ENCODE results near the gene EPB41L3.
"Not testable (repeated sequence)": the region's sequence is repeated elsewhere in the genome, so short reads cannot be mapped to it uniquely, and the experiment has no call there.

EPB41L3 gene

DNA sequence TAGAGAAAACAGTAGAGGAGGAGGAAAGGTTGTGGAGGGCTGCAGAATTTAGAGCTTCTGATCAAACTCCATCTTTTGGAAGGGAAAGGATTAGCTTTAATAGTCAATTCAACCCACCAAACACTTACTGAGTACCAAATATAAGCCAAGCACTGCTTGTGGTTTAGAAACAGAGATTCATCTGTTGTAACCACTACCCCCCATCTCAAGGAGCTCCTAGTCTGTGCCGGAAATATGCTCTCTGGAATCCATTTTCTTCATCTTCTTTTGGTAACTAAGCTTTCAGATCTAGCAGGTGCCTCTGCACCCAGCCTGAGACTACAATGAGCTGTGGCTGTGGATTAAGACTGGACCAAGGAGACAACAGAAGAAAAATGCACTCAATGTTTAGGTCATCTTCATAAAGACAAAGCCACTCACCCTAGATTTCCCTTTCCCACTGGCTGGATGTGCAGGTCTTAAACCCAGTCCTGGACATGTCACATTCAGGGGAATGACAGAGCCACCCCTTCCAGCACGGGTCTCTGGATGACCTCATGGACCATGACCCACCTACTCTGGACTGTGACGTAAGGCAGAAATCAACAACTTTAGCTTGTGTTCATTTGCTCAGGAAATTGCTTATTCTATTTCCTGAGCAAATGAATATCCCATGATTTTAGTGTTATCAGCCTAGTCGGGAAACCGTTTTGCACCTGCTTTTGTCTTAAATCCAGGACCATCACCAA lies 52.9 kb downstream of the EPB41L3 start:
- DNase-seq, result no peak

DNA sequence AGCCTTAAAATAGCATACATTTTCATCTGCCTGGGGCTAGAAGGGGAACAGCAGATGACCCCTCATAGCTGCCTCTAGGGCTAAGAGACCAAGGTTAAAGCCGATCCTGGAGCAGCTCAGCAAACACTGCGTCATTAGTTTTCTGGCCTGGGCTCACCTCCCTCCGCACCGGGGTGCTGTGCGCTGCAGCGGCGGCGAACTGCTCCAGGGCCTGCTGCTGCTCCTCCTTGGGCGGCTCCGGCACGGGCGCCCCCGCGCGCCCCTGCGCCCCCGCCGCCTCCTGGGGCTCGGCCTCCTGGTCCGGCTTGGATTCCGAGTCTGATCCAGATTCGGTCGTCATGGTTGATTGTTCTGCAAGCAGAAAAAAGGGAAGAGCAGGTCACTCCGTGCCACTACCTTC lies 55.0 kb downstream of the EPB41L3 start:
- DNase-seq, result peak; percentile 60

DNA sequence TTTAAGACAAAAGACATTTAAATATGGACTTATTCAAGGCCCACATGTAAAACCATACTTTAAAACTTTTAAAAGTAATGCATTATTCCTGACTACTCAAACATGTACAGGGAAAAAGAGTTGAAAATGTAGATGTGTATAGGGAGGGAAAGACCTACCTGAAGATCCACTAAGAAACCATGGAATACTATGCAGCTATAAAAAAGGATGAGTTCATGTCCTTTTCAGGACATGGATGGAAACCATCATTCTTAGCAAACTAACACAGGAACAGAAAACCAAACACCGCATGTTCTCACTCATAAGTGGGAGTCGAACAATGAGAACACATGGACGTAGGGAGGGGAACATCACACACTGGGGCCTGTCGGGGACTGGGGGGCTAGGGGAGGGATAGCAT lies 55.8 kb downstream of the EPB41L3 start:
- not testable (repeated sequence) for DNase-seq

DNA sequence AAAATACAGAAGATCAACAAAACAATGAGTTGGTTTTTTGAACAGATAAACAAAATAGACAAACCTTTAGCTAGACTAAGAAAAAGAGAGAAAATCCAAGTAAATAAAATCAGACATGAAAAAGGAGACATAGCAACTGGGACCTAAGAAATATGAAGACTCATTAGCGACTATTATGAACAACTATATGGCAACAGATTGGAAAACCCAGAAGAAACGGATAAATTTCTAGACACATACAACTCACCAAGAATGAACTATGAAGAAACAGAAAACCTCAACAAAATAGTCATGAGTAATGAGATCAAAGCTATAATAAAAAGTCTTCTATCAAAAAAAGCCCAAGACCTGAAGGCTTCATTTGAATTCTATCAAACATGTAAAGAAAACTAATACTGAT lies 59.3 kb downstream of the EPB41L3 start:
- DNase-seq, result no peak

DNA sequence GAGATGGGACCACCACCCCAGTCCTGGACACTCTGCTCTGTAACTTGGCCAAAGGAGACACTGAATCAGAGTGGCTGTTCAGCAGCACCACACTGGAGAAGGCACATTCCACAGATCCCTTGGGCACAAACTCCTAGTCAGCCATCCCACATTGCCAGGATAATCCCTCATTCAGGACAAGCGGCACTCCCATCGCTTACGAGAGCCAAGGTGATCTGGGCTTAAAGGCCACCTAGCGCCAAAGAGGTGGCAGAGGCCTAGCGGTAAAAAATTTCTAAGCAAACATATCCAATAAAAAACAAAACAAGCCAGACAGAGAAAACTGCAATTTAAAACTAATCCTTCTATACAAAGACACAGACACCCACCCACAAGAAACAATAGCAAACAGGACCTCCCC lies 62.2 kb downstream of the EPB41L3 start:
- DNase-seq, result no peak

DNA sequence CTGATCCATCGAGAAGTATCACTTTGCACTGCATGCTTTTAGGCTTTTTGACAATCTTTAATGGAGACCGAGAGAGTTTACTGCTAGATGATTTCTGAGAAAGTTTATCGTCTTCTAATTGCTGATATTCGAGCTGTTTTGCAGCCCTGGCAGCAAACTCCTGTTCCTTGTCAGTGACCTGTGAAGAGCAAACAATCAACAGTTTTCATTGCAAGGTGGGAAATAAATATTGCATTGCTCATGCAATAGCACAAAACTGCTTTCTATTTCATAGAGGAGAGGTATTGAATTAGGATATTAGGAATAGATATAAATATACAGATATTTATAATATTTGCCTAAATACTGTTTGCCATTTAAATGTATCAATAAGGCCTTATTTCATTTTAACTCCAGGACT lies 65.5 kb downstream of the EPB41L3 start:
- no peak for DNase-seq

DNA sequence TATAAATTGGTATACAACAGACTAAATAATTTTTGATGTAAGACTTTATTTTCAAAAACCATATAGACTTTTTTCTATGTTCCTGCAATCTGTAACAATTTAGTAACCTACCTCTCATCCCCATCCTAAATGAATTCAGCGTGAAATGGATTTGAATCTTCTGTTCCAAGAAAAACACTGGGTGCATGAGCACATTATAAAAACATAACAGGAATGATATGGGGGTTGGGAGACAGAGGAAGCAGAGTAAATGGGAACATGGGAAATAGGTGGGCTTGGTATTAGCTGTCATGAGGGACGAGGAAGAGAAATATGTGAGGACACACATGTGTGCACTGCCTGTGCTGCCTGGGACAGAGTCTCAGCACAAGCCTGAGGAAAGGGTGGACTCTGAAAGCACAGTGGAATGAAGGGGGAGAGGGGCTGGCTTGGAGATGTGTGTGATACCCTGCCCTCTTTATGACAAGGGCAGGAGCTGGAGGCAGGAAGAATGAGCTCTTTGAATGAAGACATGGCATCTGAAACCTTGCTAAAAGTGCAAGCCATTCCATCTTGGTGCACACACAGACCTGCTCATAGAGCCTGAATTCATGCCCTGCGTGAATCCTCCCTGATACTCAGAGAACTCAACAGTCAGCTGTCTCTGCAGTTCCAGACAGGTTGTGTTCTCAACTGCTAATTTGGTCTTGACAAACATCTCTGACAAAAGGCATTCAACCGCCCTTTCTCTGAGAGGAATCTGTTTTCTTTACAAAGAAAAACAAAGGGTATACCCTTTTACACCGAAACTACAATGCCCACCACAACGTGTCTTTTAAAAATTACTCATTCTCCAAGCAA lies 66.6 kb downstream of the EPB41L3 start:
- no peak for DNase-seq

DNA sequence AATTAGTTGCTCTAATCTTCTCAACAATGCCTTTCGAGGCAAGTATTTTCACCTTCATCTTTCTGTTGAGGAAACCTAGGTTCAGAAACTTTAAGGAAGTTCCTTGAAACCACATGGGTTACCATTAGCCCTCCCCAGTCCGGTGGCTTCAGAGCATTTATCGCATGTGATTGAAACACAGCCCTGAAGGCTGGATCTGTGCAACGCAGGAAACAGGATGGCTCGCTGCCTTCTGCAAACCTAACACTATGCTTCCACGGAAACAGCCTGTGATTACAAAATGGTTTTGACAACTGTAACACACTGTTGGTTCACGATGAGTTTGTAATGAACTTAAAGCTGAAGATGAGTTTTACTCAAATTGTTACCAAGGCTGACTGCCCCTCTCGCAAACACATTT lies 68.5 kb downstream of the EPB41L3 start:
- no peak for DNase-seq

DNA sequence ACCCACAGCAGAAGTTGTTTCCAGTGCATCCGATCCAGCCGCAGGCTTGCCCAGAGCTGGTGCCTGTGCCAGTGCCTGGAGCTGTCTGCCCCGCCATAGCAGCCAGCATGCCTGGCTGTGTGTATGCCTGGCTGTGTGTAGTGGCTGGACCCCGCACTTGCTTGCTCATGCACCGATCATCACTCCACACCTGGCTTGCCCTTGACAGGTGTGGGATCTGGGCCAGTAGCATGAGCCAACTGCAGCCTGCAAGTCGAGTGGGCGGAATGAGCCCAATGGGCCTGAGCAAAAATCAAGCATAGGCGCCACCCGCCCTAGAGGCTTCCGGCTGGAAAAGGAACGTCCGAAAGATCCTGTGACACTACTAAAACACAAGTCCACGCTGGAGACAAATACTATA lies 74.5 kb downstream of the EPB41L3 start:
- no peak for DNase-seq

DNA sequence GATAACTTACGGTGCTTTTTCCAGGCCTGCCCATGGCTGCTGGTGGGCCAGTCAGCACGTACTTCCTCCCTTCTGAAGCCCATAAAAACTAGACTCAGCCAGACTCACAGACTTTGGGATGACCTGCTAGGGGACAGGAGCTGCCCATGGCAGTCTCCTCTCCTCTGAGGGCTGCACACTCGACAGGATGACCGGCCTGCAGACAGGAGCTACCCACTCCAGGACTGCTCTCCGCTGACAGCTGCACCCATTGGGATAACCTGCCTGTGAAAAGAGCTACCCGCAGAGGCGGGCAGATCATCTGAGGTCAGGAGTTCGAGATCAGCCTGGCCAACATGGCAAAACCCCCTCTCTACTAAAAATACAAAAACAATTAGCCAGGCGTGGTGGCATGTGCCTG lies 75.4 kb downstream of the EPB41L3 start:
- no peak for DNase-seq

DNA sequence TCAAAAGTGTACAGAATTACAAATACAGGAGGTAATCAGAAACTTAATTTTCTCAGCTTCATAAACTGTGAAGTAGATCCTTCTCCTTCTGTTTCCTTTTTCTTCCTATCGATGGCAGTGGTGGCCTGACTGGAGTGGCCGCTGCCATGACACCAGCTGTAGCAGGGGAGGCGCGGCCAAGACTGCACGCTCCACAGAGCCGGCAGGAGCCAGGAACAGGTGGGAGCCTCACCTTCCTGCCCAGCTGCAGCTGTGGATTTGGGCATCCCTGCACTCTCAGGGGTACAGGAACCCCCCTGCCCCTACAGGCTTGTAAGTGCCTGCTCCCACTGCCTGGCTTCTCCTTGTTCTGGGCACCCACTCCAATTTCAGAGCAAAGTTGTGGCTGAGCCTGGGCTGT lies 76.1 kb downstream of the EPB41L3 start:
- DNase-seq, result no peak

DNA sequence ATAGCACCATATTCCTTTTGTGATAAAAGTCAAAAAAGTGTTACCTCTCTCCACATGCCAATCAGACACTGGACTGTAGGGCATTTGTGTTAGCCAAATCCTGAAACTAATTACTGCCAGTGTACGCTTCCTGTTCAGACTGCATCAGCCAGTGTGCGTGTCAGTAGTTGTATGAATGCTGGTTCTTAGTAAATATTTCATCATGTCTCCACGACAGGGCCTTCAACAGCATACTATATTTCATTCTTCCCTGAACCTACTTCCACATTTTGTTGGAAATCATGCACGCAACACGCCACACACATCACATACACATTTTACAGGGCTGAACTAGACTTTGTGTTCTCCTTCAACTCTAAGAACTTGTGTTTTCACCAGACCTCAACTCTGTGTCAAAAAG lies 77.5 kb downstream of the EPB41L3 start:
- no peak for DNase-seq

DNA sequence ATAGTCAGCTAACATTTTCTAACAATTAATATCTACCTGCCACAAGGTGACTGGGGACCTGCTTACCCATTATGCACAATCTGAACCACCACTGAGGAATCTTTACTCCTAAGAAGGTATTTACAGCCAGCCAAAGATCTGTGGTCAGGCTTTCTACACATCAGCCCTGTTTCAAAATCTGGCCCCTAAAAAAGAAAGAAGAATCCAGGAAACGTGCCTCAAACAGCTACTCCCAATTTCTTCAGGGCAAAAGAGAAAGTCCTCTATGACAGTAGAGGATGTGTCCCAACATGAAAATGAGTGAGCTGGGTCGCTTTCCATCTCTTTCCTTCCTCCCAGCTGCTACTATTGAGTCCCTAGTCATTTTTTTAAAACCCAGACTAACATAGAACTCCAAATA lies 79.5 kb downstream of the EPB41L3 start:
- no peak for DNase-seq

DNA sequence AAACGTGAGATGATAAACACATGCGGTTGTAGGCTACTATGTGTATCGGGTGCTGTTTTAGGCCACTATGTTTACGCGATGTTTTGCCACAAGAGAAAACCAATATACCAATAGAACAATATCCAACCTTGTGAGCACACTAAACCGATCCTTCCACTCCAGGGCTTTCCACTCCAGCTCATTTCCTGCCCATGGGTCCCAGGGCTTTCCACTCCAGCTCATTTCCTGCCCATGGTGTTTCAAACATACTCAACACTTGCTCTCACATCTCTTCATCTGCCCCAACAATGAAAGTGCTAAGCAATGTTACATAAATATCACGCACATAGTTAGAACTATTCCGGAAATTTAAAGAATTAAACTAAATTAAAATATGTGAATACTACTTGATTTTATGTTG lies 80.0 kb downstream of the EPB41L3 start:
- DNase-seq, result no peak

DNA sequence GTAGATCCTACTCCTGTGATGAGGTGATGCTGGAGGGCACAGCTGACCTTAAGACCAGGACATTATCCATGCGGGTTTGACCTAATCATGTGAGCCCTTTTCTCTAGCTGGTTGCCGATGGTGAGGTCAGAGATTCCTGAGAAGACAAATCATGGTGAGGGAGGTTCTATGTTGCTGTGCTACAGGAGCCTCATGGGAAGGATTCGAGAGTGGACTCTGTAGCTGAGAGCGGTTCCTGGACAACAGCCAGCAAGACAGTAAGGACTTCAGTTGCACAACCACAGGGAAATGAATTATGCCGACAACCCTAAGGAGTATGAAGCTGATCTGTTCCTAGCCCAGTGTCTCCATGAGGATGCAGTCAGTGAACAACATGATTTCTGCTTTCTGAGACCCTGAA lies 80.4 kb downstream of the EPB41L3 start:
- DNase-seq, result no peak

DNA sequence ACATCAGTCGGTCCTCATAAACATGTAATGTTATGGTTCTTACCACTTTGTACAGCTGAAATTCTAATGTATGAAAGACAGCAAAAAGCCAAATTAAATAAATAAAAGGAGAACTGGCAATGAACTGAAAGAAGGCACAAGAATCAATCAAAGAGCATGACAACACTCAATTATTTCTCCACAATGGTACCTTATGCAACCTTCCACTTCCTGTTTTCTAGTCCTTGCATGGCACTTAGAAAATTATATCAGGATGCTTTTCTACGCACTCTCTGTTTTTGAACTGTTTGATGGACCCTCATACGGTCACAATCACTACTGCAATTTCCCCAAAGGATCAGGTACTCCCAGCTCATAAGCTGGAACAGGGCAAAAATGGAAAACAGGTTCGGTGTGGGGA lies 81.6 kb downstream of the EPB41L3 start:
- DNase-seq, result no peak

DNA sequence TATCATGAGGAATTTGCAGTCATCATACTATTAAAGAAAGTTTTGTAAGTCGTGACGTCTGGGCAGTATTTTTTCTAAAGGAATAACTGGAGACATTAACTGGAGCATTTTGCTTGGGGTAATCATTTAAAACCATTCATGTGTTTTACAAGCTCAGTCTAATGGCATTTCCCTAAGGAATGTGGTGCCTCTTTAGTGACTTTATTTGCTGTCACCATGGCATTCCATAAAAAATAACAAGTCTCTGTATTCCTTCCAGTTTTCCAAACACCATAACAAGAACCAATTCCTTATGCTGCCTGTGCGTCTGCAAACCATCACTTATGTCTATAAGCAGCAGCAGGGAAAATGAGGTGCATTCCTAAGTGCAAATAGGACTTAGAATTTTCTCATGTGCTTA lies 82.8 kb downstream of the EPB41L3 start:
- no peak for DNase-seq

DNA sequence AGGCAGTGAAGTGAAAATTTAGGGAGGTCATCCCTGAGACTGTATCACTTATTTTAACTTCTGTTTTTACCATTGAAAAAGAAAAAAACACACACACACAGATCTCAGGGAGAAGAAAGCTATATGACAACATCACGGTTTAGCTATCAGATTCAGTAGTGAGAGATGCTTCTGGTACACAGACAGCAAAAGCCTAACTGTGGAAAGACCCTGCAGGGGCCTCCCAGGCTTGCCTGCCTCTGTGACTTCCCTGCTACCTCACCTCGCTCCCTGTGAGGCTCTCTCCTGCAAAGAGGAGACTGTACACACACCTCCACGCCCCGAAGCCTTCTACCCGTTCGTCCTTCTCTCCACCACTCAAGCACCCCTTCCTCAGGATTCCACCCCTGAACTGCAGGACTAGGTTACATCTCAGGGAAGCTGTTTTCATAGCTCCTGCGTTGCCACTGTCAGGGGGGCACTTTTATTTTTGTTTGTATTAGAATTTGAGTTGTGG lies 86.3 kb downstream of the EPB41L3 start:
- no peak for DNase-seq

DNA sequence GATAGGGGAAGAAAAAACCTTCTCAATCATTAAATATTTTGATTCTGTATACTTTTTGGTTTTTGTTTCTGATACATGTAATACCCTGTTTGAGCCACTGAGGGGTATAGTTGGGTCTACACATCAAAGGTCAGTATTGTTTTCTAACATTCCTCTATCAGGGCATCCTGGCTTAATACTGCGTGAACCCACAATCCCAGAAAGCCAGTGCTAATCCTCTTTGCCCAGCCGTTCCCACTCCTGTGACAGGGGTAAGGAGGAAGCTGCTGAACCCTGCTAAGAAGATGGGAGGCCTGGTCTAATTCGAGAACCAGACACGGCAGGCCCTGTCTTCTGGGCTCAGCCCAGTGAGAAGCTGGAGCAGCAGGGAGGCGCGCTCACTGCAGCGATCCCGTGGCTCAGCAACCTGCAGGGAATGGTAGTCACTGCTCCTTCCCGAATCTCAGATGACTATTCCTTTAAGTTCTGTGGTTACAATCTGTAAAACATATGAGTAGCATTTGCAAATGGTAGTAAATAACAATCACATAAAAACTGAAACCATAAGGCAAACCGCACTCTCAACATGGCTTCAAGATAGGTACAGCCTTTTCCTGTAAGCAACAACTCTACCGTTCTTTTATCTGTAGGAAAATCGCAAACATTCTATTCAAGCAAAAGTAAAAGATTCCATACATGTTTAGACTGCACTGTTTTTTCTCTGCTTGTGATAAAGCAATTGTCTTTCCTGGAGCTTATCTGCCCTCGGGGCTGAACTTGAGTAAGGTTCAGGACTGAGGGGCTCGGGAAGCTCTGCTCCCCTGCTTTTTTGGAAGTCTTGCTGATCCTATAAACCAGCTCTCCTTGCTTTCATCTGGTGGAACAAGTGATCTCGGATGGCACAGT lies 87.0 kb downstream of the EPB41L3 start:
- DNase-seq, result peak; percentile 76

DNA sequence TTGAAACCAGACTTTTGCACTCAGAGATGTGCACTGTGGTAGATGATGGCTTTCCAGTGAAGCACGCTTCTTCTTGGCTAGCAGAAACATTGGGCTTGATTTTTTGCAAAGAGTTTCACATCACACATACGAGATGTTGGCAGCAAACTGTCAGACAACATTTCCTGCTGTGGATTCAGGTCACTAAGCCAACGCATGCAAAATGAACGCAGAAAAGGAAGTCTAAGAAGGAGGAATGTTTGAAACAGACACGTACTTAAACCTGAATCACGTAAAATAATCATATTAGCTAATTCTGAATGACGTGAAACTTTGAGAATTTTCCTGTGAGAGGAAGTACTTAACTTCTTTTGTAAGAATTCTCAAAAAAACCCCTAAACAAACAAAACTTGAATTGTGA lies 88.1 kb downstream of the EPB41L3 start:
- DNase-seq, result no peak

DNA sequence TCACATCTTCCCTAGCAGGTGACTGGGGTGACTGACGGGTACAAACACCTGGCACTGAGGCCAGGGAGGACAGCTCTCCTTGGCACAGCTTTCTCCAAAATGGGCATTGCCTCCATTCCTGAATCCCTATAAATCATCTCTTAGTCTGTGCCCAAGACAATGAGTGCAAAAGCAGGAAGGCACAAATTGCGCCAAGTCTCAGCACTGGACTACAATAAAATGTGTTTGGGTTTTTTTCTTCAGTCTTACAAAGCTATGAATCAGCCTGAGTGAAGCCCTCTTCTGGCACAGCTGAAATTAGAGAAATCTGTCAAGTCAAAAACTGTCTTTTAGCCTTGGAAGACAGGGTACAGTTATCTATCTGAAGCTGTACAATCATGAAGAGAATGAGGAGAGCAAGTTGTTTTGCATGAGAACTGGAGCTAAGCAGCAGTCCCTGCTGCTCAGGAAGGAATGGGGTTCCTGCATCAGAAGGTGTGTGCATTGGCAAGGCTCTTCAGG lies 90.8 kb downstream of the EPB41L3 start:
- no peak for DNase-seq

DNA sequence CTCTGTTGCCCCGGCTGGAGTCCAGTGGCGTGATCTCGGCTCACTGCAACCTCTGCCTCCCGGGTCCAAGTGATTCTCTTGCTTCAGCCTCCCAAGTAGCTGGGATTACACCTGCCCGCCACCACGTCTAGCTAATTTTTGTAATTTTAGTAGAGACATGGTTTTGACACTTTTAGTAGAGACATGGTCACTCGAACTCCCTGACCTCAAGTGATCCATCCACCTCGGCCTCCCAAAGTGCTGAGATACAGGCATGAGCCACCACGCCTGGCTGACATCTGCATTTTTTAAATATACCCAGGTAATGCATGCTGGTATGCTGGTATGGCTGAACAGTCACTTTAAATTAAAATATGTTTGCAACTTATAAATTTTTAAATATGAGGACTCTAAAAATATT lies 91.9 kb downstream of the EPB41L3 start:
- no peak for DNase-seq

DNA sequence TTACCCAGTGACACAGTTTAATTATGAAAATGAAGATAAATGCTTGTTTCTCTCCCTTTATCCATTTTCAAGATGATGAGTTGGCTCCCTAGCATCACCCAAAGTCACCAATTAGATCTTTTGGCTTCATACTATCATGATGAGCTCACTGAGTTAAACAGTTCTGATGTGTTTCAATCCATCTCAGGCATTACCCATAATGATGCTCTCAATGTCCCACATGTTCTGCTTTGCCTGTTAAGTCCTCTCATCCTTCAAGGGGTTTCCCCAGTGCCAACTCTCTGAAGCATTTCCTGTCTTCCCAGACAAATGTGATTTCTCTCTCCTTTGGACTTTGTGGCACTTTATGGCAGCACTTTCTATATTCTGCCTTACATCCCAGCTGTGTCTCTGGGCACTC lies 92.6 kb downstream of the EPB41L3 start:
- DNase-seq, result no peak
